BLaER1 (cell line): ENCODE data around the gene NCOA5.

Source experiments
- H3K27ac ChIP-seq: shearing (Covaris generic); formaldehyde crosslinking; 2 replicates; pipeline ENCODE4 v1.8.1; 2022
- H3K27me3 ChIP-seq: shearing (Covaris generic); formaldehyde crosslinking; 2 replicates; pipeline ENCODE4 v1.8.1; 2022
- H3K36me3 ChIP-seq: shearing (Covaris generic); formaldehyde crosslinking; 2 replicates; pipeline ENCODE4 v1.8.1; 2022
- H3K4me1 ChIP-seq: shearing (Covaris generic); formaldehyde crosslinking; 2 replicates; pipeline ENCODE4 v1.8.1; 2022
- H3K4me2 ChIP-seq: shearing (Covaris generic); formaldehyde crosslinking; 2 replicates; pipeline ENCODE4 v1.8.1; 2022
- H3K4me3 ChIP-seq: shearing (Covaris generic); formaldehyde crosslinking; 2 replicates; pipeline ENCODE4 v1.8.1; 2022
- H3K9ac ChIP-seq: shearing (Covaris generic); formaldehyde crosslinking; 2 replicates; pipeline ENCODE4 v1.8.1; 2022
- H3K9me3 ChIP-seq: shearing (Covaris generic); formaldehyde crosslinking; 2 replicates; pipeline ENCODE4 v1.8.1; 2022
- H4K20me1 ChIP-seq: shearing (Covaris generic); formaldehyde crosslinking; 2 replicates; pipeline ENCODE4 v1.8.1; 2022
- Cebpa-rat ChIP-seq: shearing (Covaris generic); IDR thresholded peaks from 2 replicates; pipeline ENCODE4 v1.8.1; 2022

NCOA5 gene

GRCh38 chr20:46056970-46057855 lies 32.5 kb downstream of the NCOA5 start:
- Histone ChIP-seq H3K4me3 (no peak overlapping the region), H3K9ac (no peak overlapping the region), H3K4me2 (no peak overlapping the region), H3K27me3 (no peaks in the 10 kb centered on the region), H3K36me3 (peaks cover 43% of the 10 kb centered on the region), H3K27ac (no peak overlapping the region), H3K9me3 (no peaks in the 10 kb centered on the region), H4K20me1 (peaks cover 91% of the 10 kb centered on the region), H3K4me1 (peaks cover 23% of the 10 kb centered on the region)
- TF ChIP-seq Cebpa-rat = no peak

DNA sequence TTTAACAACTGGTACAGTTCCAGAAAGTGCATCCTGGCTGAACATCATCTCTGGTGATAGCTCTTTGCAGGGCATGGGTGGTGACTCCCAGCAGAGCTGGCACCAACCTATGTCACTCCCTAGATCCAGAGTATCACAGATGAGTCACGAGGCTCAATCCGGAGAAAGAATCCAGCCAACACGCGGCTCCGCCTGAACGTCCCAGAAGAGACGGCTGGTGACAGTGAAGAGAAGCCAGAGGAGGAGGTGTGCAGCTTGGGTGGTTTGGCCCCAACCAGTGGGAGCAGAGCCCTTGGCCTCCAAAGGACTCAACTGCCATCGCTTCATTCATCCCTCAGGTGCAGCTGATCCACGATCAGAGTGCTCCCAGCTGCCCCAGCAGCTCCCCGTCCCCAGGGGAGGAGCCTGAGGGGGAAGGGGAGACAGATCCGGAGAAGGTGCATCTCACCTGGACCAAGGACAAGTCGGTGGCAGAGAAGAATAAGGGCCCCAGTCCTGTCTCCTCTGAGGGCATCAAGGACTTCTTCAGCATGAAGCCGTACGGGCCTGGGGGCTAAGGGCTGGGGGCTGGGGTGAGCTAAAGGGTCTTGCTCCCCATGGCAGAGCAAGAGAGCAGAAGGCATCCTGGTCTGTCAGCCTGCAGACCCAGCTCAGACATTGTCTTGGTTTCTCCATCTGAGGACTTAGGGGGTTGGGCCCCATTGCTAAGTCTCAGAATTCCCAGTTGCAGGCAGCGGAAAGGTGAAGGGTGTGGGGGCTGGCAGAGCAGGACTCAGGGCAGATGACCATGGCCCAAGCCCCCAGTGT lies 33.5 kb downstream of the NCOA5 start:
- H3K27ac ChIP-seq = no peak overlapping the region
- peaks cover 33% of the 10 kb centered on the region for H3K36me3 ChIP-seq
- TF ChIP-seq Cebpa-rat = no peak
- H3K9me3 ChIP-seq = no peaks in the 10 kb centered on the region
- H3K4me3 ChIP-seq = no peak overlapping the region
- peaks cover 13% of the 10 kb centered on the region for H3K4me1 ChIP-seq
- H4K20me1 ChIP-seq = peaks cover 82% of the 10 kb centered on the region
- H3K9ac ChIP-seq = no peak overlapping the region
- H3K27me3 ChIP-seq = no peaks in the 10 kb centered on the region
- H3K4me2 ChIP-seq = no peak overlapping the region

DNA sequence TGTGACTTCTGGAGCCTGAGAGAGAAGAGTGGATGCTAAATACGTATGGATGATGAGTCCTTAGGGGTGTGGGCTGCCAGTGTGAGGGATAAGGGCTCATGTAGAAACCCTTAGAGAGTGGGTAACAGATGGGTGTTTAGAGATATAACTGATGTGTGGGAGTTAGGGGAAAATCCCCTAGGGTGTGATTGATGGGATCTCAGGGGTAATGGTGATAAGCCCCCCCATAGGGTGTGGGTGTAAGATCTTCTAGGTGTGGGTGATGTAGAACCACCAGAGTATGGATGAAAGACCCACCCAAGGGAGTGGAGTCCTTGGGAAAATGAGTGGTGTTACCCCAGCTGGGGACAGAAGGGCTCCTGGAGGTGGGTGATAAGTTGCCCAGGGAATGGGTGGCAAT lies 34.5 kb downstream of the NCOA5 start:
- no peaks in the 10 kb centered on the region for H3K9me3 ChIP-seq
- no peak overlapping the region for H3K27ac ChIP-seq
- H4K20me1 ChIP-seq = peaks cover 72% of the 10 kb centered on the region
- H3K9ac ChIP-seq = no peak overlapping the region
- no peak for TF ChIP-seq Cebpa-rat
- H3K4me3 ChIP-seq = no peak overlapping the region
- H3K4me1 ChIP-seq = peaks cover 3% of the 10 kb centered on the region
- H3K36me3 ChIP-seq = peaks cover 23% of the 10 kb centered on the region
- no peaks in the 10 kb centered on the region for H3K27me3 ChIP-seq
- H3K4me2 ChIP-seq = no peak overlapping the region

GRCh38 chr20:46054606-46055005 lies 35.2 kb downstream of the NCOA5 start:
- H3K9ac ChIP-seq = no peak overlapping the region
- no peaks in the 10 kb centered on the region for H3K27me3 ChIP-seq
- H3K4me3 ChIP-seq = no peak overlapping the region
- H3K9me3 ChIP-seq = no peaks in the 10 kb centered on the region
- H3K4me1 ChIP-seq = no peaks in the 10 kb centered on the region
- no peak overlapping the region for H3K4me2 ChIP-seq
- H3K27ac ChIP-seq = no peak overlapping the region
- peaks cover 65% of the 10 kb centered on the region for H4K20me1 ChIP-seq
- TF ChIP-seq Cebpa-rat = no peak
- H3K36me3 ChIP-seq = peaks cover 19% of the 10 kb centered on the region

DNA sequence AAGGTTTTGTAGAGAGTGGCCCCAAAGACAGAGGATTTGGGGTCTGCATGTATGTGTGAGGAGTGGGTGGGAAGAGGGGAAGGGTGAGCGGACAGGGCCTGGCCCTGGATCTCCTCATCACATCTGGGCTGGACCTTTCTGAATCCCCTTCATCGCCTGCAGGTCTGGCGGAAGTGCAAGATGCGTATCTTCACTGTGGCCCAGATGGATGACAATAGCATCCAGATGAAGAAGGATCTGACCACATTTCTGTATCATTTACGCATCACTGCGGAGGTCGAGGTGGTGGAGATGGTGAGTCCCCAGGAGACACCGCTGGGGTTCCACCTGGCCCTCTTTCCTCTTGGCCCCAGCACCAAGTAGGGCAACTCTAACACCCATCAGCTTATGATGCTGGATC lies 36.3 kb downstream of the NCOA5 start:
- Histone ChIP-seq H3K4me2 (no peak overlapping the region), H3K9ac (no peak overlapping the region), H3K4me1 (no peaks in the 10 kb centered on the region), H3K27me3 (no peaks in the 10 kb centered on the region), H3K27ac (no peak overlapping the region), H4K20me1 (peaks cover 54% of the 10 kb centered on the region), H3K4me3 (no peak overlapping the region), H3K9me3 (no peaks in the 10 kb centered on the region), H3K36me3 (peaks cover 9% of the 10 kb centered on the region)
- no peak for TF ChIP-seq Cebpa-rat

DNA sequence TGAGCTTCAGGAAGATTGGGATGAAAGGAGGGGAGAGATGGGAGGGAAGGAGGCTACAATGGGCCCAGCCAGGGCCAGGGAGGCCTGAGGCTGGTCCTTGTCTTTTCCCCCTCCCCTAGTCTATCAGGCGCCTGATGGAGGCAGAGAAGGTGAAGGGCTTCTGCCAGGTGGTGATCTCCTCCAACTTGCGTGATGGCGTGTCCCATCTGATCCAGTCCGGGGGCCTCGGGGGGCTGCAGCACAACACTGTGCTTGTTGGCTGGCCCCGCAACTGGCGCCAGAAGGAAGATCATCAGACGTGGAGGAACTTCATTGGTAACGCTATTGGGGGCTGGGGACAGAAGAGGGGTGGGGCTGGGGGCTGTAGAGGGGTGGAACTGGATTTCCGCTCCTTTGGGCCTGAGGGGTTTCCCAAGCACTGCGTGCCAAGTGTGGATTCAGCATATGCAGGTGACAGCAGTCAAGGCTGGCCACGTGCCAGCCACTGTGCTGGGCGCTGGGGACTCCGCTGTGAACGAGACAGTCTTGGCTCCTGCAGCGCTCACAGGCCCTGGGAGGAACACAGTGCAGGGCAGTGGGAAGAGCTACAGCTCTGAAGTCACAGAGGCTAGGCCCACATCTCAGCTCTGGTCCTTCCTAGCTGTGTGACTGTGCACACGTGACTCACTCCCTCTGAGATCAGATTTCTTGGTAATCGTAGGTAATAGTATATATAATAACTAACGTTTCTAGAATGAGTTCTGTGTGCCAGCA lies 38.0 kb downstream of the NCOA5 start:
- H3K9ac ChIP-seq = no peak overlapping the region
- H3K4me1 ChIP-seq = no peaks in the 10 kb centered on the region
- H3K4me3 ChIP-seq = no peak overlapping the region
- peaks cover 39% of the 10 kb centered on the region for H4K20me1 ChIP-seq
- TF ChIP-seq Cebpa-rat = no peak
- H3K4me2 ChIP-seq = no peak overlapping the region
- H3K36me3 ChIP-seq = no peaks in the 10 kb centered on the region
- no peaks in the 10 kb centered on the region for H3K9me3 ChIP-seq
- H3K27ac ChIP-seq = no peak overlapping the region
- no peaks in the 10 kb centered on the region for H3K27me3 ChIP-seq

DNA sequence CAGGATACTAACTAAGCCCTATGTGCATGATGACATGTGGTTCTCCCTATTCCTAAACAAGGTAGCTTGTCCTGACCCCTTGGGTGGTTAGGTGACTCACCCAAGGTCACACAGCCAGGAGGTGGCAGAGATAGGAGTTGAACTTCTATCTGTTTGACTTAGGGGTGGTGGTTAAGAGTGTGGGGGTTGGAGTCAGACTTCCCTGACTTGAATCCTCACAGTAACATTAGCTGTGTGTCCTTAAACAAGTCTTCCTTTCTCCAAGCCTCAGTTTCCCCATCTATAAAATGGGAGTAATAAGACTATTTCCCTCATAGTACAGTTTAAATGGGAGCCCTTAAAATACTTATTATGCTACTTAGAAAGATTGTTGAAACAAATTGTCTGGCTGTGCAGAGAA lies 38.9 kb downstream of the NCOA5 start:
- no peaks in the 10 kb centered on the region for H3K9me3 ChIP-seq

GRCh38 chr20:46050444-46050843 lies 39.3 kb downstream of the NCOA5 start:
- peaks cover 36% of the 10 kb centered on the region for H4K20me1 ChIP-seq
- no peak overlapping the region for H3K4me3 ChIP-seq
- H3K27ac ChIP-seq = no peak overlapping the region
- no peaks in the 10 kb centered on the region for H3K27me3 ChIP-seq
- H3K9ac ChIP-seq = no peak overlapping the region
- no peak overlapping the region for H3K4me2 ChIP-seq
- TF ChIP-seq Cebpa-rat = no peak
- H3K4me1 ChIP-seq = 0 out of 2 replicates have a peak, but pooled peaks cover 1% of the 10 kb centered on the region
- H3K36me3 ChIP-seq = no peaks in the 10 kb centered on the region
- H3K9me3 ChIP-seq = no peaks in the 10 kb centered on the region

More for the DNA sequence above, 38.9 kb downstream of the NCOA5 start:
- Histone ChIP-seq H3K4me2 (no peak overlapping the region), H3K27ac (no peak overlapping the region), H3K4me3 (no peak overlapping the region), H3K27me3 (no peaks in the 10 kb centered on the region), H4K20me1 (peaks cover 36% of the 10 kb centered on the region), H3K9ac (no peak overlapping the region), H3K36me3 (no peaks in the 10 kb centered on the region), H3K4me1 (no peaks in the 10 kb centered on the region)
- no peak for TF ChIP-seq Cebpa-rat

DNA sequence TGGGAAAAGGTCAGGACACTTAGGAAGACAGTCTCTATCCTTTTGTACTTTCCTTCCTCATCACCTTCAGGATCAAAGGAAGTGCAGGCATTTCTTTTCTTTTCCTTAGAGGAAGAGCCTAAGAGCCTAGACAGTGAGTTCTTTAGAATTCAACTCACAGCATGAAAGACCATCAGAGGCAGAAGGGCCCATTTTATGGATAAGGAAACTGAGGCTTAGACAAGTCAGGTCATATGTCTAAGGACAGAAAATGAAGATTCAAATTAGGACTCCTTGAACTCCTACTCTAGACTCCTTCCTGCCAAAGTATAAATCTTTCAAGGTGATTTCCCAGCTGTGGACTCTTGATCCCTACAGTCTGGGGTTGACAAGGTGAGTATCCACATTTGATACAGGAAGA lies 39.9 kb downstream of the NCOA5 start:
- Histone ChIP-seq H4K20me1 (peaks cover 30% of the 10 kb centered on the region; the same call in 1 of the 2 replicates), H3K9ac (no peak overlapping the region)

More for the DNA sequence above, 39.9 kb downstream of the NCOA5 start:
- no peak for TF ChIP-seq Cebpa-rat
- Histone ChIP-seq H3K9me3 (no peaks in the 10 kb centered on the region), H3K4me3 (no peak overlapping the region), H3K27ac (no peak overlapping the region), H3K4me2 (no peak overlapping the region), H3K36me3 (no peaks in the 10 kb centered on the region), H3K27me3 (no peaks in the 10 kb centered on the region), H3K4me1 (0 out of 2 replicates have a peak, but pooled peaks cover 4% of the 10 kb centered on the region)
